HG03095 (cell line): Measurements from ENCODE around the gene PLK2.

Experiments
- ATAC-seq: cut with Tn5 transposase; IDR thresholded peaks from one replicate; pipeline ENCODE4 v1.9.1; 2021; ENCODE audit warnings: moderate library complexity; ENCODE audit not compliant: unreplicated experiment

PLK2 gene

GRCh38 chr5:58450811-58451629, 8.9 kb downstream of the PLK2 start:
- ATAC-seq, result no peak

GRCh38 chr5:58450018-58450417, 9.9 kb downstream of the PLK2 start:
- no peak for ATAC-seq

- no peak for ATAC-seq
These were observed 12.7 kb downstream of the PLK2 start for GRCh38 chr5:58447226-58447625.

- no peak for ATAC-seq
These were observed 13.9 kb downstream of the PLK2 start for GRCh38 chr5:58446024-58446423.

GRCh38 chr5:58444805-58445204, 15.1 kb downstream of the PLK2 start:
- no peak for ATAC-seq

- ATAC-seq, result no peak
These were observed 18.9 kb downstream of the PLK2 start for GRCh38 chr5:58440901-58441460.

- no peak for ATAC-seq
These were observed 20.7 kb downstream of the PLK2 start for GRCh38 chr5:58439094-58439644.

GRCh38 chr5:58437661-58438060, 22.2 kb downstream of the PLK2 start:
- no peak for ATAC-seq

GRCh38 chr5:58431832-58432231, 28.1 kb downstream of the PLK2 start:
- ATAC-seq, result no peak

GRCh38 chr5:58412932-58413331, 47.0 kb downstream of the PLK2 start:
- no peak for ATAC-seq

- ATAC-seq, result no peak
These were observed 47.8 kb downstream of the PLK2 start for GRCh38 chr5:58412081-58412480.

- ATAC-seq, result no peak
These were observed 48.5 kb downstream of the PLK2 start for GRCh38 chr5:58411372-58411771.

GRCh38 chr5:58410441-58410840, 49.4 kb downstream of the PLK2 start:
- ATAC-seq, result no peak

- ATAC-seq, result no peak
These were observed 52.7 kb downstream of the PLK2 start for GRCh38 chr5:58407042-58407719.

GRCh38 chr5:58406394-58406793, 53.5 kb downstream of the PLK2 start:
- no peak for ATAC-seq

GRCh38 chr5:58405175-58405574, 54.7 kb downstream of the PLK2 start:
- ATAC-seq, result no peak

- no peak for ATAC-seq
These were observed 55.2 kb downstream of the PLK2 start for GRCh38 chr5:58404734-58405133.
